Ascending aorta (tissue), 2 donors: ENCODE data around the gene SIRT4. TPM values are rescaled to one million over a fixed set of nuclear protein-coding genes. Genes with fewer than 3 reads are reported as not detected.
"Not testable (repeated sequence)": the region's sequence is repeated elsewhere in the genome, so short reads cannot be mapped to it uniquely, and the experiment has no call there.

Experiments used
- DNase-seq, 2 donors: peaks; one replicate each; pipeline ENCODE4 v3.0.0-alpha.2; 2019; ENCODE audit warnings: low spot score in 2 of 2
- H3K27ac ChIP-seq, 2 donors: fragments of 200-600 bp; sonication (generic); one replicate each; pipeline ENCODE4 v1.5.1; 2016 to 2017; ENCODE audit warnings: mild to moderate bottlenecking in 1 of 2
- H3K27me3 ChIP-seq: fragments of 200-600 bp; sonication (generic); one replicate; pipeline ENCODE4 v1.5.1; 2017
- H3K36me3 ChIP-seq, 2 donors: fragments of 200-600 bp; sonication (generic); one replicate each; pipeline ENCODE4 v1.5.1; 2016
- H3K4me1 ChIP-seq, 2 donors: fragments of 200-600 bp; sonication (generic); one replicate each; pipeline ENCODE4 v1.5.1; 2016 to 2017; ENCODE audit warnings: mild to moderate bottlenecking in 1 of 2
- H3K4me3 ChIP-seq, 2 donors: fragments of 200-600 bp; sonication (generic); one replicate each; pipeline ENCODE4 v1.5.1; 2016 to 2017; ENCODE audit warnings: mild to moderate bottlenecking in 1 of 2
- H3K9me3 ChIP-seq, 2 donors: fragments of 200-600 bp; sonication (generic); one replicate each; pipeline ENCODE4 v1.5.1; 2016
- CTCF ChIP-seq, 3 experiments: fragments of 200-600 bp in 2 of 3; fragments of 450-650 bp in 1 of 3; sonication (generic) in 2 of 3; IDR thresholded peaks; one replicate each; pipeline ENCODE4 v1.5.1; 2016 to 2019; ENCODE audit warnings: antibody characterized with exemption in 3 of 3, mild to moderate bottlenecking in 1 of 3, moderate library complexity in 1 of 3
- intact Hi-C: fragments of 100-400 bp; cut with DNase I; formaldehyde crosslinking; loops from one replicate; pipeline ENCODE4 v1.15.1; 2023
- total RNA-seq: library from RNA; depleted of rRNA; stranded (reverse); fragments of >200 nt; gene quantifications from one replicate; pipeline ENCODE4 v1.1.0, GENCODE V29; 2016

Gene SIRT4
- total RNA-seq: not detected

DNA sequence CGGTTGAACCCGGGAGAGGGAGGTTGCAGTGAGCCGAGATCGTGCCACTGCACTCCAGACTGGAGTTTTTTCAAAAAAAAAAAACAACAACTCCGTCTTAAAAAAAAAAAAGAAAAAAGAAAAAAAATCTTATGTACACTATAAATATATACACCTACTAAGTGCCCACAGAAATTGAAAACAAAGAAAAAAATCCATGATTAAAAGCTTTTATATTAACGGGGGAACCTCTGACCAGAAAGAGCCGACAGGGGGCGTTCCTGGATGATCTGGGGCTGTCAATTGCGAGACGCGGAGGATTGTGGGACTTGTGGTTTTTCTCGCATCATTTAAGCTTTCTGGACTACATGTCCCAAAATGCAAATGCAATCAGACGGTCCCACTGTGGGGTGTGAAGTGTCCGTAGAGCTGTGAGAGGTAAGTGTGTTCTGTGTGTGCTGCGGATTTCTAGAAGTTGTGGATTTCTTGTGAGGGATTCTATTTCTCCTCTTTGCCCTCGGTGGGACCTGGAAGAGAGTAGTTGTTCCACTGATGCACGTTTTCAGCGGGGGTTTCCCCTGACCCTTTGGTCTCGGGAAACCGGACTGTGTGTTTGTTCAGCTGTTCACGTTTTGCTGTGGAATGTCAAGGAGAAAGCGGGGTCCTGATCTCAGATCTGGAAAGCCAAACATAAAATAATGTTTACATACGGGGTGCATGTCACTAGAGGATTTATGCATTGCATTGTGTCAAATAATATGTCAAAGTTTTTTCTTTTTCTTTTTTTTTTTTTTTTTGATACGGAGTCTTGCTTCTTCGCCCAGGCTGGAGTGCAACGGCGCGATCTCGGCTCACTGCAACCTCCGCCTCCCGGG lies at the start of gene SIRT4:
Gene SIRT4 (plus strand): TSS at position 360 of the 854 bp plus-strand sequence. CDS start 1,241 bp downstream, outside the sequence.
- H3K9me3 ChIP-seq: no peaks in the 10 kb centered on the region
- peak within 1 kb of the TSS; percentile 37 to 57 for H3K27ac ChIP-seq
- peak within 1 kb of the TSS; percentile 57 to 79 for H3K4me3 ChIP-seq
- peak; percentile 56 to 96 for DNase-seq
- no peaks in the 10 kb centered on the region for H3K4me1 ChIP-seq
- H3K27me3 ChIP-seq: no peaks in the 10 kb centered on the region
- H3K36me3 ChIP-seq: no peaks in the 10 kb centered on the region
- peak; percentile 27 to 82 (median 78) for TF ChIP-seq CTCF (IDR thresholded peaks at IDR 0.05)
- intact Hi-C loops: loop anchor here (1.0 kb wide), 1 partner anchor 15 kb away; no protein-coding TSS in a partner anchor

DNA sequence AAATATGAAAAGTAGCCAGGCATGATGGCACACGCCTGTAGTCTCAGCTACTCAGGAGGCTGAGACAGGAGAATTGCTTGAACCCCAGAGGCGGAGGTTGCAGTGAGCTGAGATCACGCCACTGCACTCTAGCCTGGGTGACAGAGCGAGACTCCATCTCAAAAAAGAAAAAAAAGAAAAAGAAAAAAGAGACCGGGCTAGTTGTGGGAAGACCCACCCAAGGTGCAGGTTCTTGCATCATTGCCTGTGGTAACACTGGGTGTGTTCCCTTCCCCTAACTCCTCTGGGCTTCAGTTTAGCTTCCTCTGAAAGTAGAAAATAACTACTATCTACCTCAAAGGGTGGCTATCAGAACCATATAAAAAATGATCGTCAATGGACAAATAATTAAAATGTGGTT lies 48.8 kb upstream of the SIRT4 start:
- Histone ChIP-seq H3K27ac (peak overlapping the region; percentile 52 to 89), H3K4me1 (peaks cover 38 to 52% of the 10 kb centered on the region in 2 donors)
- H3K4me3 ChIP-seq, H3K36me3 ChIP-seq, DNase-seq, intact Hi-C loops, H3K9me3 ChIP-seq, H3K27me3 ChIP-seq: not testable (repeated sequence)

- peak overlapping the region; percentile 89 for H3K27ac ChIP-seq
- DNase-seq: no peak
- peaks cover 0 to 6% of the 10 kb centered on the region in 2 donors for H3K36me3 ChIP-seq
- no peak overlapping the region for H3K4me3 ChIP-seq
- H3K9me3 ChIP-seq: no peaks in the 10 kb centered on the region
- intact Hi-C loops: no loop called here
- peaks cover 29 to 55% of the 10 kb centered on the region in 2 donors for H3K4me1 ChIP-seq
- no peaks in the 10 kb centered on the region for H3K27me3 ChIP-seq
- no peak for TF ChIP-seq CTCF (IDR thresholded peaks at IDR 0.05)
These were observed 47.3 kb upstream of the SIRT4 start for GRCh38 chr12:120254809-120255208.

- peaks cover 25 to 47% of the 10 kb centered on the region in 2 donors for H3K4me1 ChIP-seq
- peak in 1 of 2 donors; percentile 88 for DNase-seq
- peak overlapping the region; percentile 89 for H3K27ac ChIP-seq
- H3K4me3 ChIP-seq: peak overlapping the region; percentile 0 to 42
- intact Hi-C loops: no loop called here
- H3K27me3 ChIP-seq: no peaks in the 10 kb centered on the region
- no peaks in the 10 kb centered on the region for H3K9me3 ChIP-seq
- TF ChIP-seq CTCF (IDR thresholded peaks at IDR 0.05): no peak
- peaks cover 0 to 6% of the 10 kb centered on the region in 2 donors for H3K36me3 ChIP-seq
These were observed 44.9 kb upstream of the SIRT4 start for GRCh38 chr12:120257041-120257821.

DNA sequence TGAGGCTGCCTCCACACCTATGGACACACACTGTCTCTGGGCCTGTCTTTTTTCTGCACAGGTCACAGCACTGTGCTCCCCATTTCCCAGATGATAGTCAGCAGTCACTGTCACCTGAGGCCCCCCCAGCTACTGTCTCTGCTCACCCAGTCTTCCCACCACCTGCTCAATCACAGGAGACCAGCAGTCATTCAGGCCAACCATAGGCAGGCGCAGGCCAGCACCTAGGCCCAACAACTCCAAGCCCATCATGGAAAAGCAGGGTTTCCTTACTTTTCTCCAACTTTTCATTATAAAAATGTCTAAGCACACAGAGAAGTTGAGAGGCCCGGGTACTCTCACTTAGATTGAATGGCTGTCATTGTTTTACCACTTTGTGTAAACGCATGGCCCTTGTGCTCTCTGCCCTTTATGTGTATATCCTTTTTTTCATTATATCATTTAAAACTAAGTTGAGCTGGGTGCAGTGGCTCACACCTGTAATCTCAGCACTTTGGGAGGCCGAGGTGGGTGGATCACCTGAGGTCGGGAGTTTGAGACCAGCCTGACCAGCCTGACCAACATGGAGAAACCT lies 43.7 kb upstream of the SIRT4 start:
- intact Hi-C loops: no loop called here

More for the DNA sequence above, 43.7 kb upstream of the SIRT4 start:
- Histone ChIP-seq H3K36me3 (peaks cover 0 to 6% of the 10 kb centered on the region in 2 donors), H3K9me3 (no peaks in the 10 kb centered on the region), H3K27me3 (no peaks in the 10 kb centered on the region), H3K27ac (peak overlapping the region; percentile 89), H3K4me3 (no peak overlapping the region), H3K4me1 (peaks cover 23 to 49% of the 10 kb centered on the region in 2 donors)
- DNase-seq: no peak
- no peak for TF ChIP-seq CTCF (IDR thresholded peaks at IDR 0.05)
